Stimulated activated CD8-positive, alpha-beta memory T cell treated with anti-CD3 and anti-CD28 coated beads, Interleukin-12 subunit alpha, Interleukin-12 subunit beta, amount 100 ng/mL, for 1 hour (primary cell): ENCODE results near the gene CACNG3.

ENCODE experiments used
- DNase-seq: peaks from one replicate; pipeline ENCODE4 v3.0.0-alpha.2; 2020; ENCODE audit warnings: low read depth

The CACNG3 gene

DNA sequence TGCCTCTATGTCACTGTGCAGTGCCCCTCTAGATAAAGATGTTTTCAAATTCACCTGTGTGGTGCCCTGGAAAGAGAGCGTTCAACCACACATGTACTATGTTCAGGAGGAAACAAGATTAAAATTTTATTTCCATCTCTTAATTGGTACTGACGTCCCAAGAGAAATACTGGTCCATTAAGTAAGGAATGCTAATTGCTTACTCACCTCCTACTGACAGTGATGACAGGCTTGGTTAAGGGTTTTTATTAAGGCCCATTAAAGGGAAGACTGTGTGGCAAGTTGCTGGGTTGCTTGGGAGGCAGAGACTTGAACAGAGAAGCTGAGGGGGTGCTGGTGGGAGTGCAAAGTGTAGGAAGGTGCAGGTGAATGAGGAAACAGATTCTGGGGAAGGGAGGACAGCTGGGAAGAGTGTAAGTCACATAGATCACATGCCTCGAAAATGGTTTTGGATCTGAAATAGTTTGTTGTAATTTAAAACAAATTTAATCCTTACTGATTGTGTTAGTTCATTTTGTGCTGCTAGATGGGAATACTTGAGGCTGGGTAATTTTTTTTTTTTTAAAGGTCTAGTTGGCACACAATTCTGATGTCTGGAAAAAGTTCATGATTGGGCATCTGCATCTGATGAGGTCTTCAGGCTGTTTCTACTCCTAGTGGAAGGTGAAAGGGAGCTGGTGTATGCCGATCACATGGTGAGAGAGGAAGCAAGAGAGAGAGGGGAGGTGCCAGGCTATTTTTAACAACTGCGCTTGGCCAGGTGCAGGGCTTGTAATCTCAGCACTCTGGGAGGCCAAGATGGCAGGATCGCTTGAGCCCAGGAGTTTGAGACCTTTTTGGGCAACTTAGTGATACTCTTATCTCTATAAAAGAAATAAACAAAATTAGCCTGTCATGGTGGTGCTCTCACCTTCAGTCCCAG lies 140.5 kb downstream of the CACNG3 start:
- no peak for DNase-seq

DNA sequence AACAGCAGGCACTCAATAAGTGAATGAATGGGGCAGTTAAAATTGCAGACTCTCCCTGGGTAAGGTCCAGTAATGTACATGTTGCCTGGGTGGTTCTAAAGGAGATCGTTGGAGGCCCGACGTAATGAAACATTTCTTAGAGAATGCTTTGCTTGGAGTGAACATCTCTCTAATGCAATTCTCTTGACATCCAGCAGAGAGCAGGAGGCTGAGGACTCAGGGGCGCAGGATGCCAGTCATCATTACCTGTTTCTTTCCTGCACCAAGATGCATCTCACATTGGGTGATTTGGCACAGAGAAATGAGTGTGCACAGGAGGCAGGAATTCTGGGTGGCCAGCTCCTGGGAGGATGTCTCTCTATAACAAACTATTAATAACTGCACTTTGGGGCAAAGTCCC lies 152.9 kb downstream of the CACNG3 start:
- no peak for DNase-seq
